ENCODE measurements around the gene GLI3. TPM values are rescaled to one million over a fixed set of nuclear protein-coding genes. Genes with fewer than 3 reads are reported as not detected.

The GLI3 gene
- total RNA-seq, 1 experiment from 2014 or later = 45.0 TPM

- Histone ChIP-seq H2BK20ac (ENCODE audit: low read depth, low read length, poor library complexity, severe bottlenecking) (no peak overlapping the region), H3K79me1 (ENCODE audit: insufficient read depth, low read depth, low read length, poor library complexity, severe bottlenecking) (no peaks in the 10 kb centered on the region), H3K14ac (ENCODE audit: insufficient read depth, low read length) (no peak overlapping the region), H3K9ac (ENCODE audit: extremely low read depth, insufficient read length, low read length) (no peak overlapping the region), H3K27me3 (ENCODE audit: insufficient read depth, low read length) (no peaks in the 10 kb centered on the region), H3K18ac (ENCODE audit: insufficient read length, low read depth, low read length) (no peak overlapping the region), H3K4ac (ENCODE audit: low read depth, low read length) (no peak overlapping the region), H3K56ac (ENCODE audit: insufficient read length, low read depth, low read length) (no peak overlapping the region), H2BK15ac (ENCODE audit: low read depth, low read length) (no peak overlapping the region), H3K9me3 (ENCODE audit: control insufficient read depth, low read depth, low read length) (no peaks in the 10 kb centered on the region), H2AK5ac (ENCODE audit: insufficient read length, low read length) (no peak overlapping the region), H4K91ac (ENCODE audit: insufficient read length, low read depth, low read length) (no peak overlapping the region), H4K20me1 (ENCODE audit: control insufficient read depth, insufficient read depth, insufficient read length) (no peaks in the 10 kb centered on the region), H2BK5ac (ENCODE audit: insufficient read length, low read length) (no peak overlapping the region), H3K23me2 (ENCODE audit: insufficient read length, low read depth, low read length, poor library complexity, severe bottlenecking) (no peaks in the 10 kb centered on the region), H3K23ac (ENCODE audit: insufficient read length, low read depth, low read length) (no peak overlapping the region), H2BK120ac (ENCODE audit: low read depth, low read length, poor library complexity, severe bottlenecking) (no peak overlapping the region), H3K4me2 (ENCODE audit: insufficient read depth, insufficient read length, low read length) (no peak overlapping the region), H4K8ac (replicated peaks; ENCODE audit: insufficient read length, low read depth, low read length) (no peak overlapping the region), H3K4me1 (ENCODE audit: insufficient read depth, low read length) (no peaks in the 10 kb centered on the region), H3T11ph (ENCODE audit: low read length) (no peak overlapping the region), H2BK12ac (ENCODE audit: insufficient read length, low read depth, low read length) (no peak overlapping the region), H2AFZ (ENCODE audit: low read length) (no peak overlapping the region), H3K79me2 (ENCODE audit: insufficient read depth, low read length) (no peaks in the 10 kb centered on the region), H3K27ac (ENCODE audit: insufficient read length, low read depth, low read length) (no peak overlapping the region), H4K5ac (ENCODE audit: insufficient read length, low read depth, low read length) (no peak overlapping the region)
- Mint-ChIP-seq H3K4me1 (peaks cover 7 to 8% of the 10 kb centered on the region in 2 experiments), H3K27ac (no peak overlapping the region), H3K4me3 (no peak overlapping the region), H3K27me3 (ENCODE audit: low read depth) (no peaks in the 10 kb centered on the region), H3K9me3 (no peaks in the 10 kb centered on the region; a peak in 1 of 5 replicates), H3K36me3 (ENCODE audit: insufficient read depth in 1 of 3, low read depth in 3 of 3) (peaks cover 0 to 4% (median 0%) of the 10 kb centered on the region in 3 experiments; a peak in 1 of 7 replicates)
- WGBS (ENCODE audit: extremely low coverage, insufficient read length, low lambda C conversion rate) = no CpG with 5 or more reads among the region's 1 CpG
- TF ChIP-seq CTCF (conservative IDR thresholded peaks at IDR 0.05) = no peak
- DNase-seq = no peak
These were observed 308.8 kb downstream of the GLI3 start for GRCh38 chr7:41928166-41928565.
